Measurements from ENCODE around the gene KCNMB4. TPM values are rescaled to one million over a fixed set of nuclear protein-coding genes. Genes with fewer than 3 reads are reported as not detected.

Gene KCNMB4
- polyA plus RNA-seq, 1 donor (not counting 4 experiments of a cell fraction or from before 2014, with no cell fraction given) = 0.77 TPM

DNA sequence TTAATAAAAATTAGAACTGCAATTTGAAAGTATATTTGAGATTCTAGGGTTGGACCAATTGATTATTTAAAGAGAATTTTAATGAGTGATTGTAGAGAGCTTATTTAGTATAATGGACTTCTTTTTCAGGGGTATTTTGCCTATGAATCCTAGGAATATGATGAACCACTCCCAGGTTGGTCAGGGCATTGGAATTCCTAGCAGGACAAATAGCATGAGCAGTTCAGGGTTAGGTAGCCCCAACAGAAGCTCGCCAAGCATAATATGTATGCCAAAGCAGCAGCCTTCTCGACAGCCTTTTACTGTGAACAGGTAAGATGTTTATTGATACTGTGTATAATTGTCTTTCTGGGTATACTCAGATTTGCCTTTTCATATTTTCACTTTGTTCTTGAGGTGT is 35.9 kb upstream of the KCNMB4 start:
- H3K9me1 ChIP-seq (ENCODE audit: control insufficient read depth, extremely low read depth, insufficient read depth, low read length) = no peaks in the 10 kb centered on the region
- no peaks in the 10 kb centered on the region for H3K9me3 ChIP-seq (ENCODE audit: control insufficient read depth, low read depth, low read length)
- dilution Hi-C loops (cut with MboI; ENCODE audit: extremely low pct_ligation_motif_present, low sequenced_read_pairs) = no loop called here
- peaks cover 0 to 6% of the 10 kb centered on the region in 2 experiments for H3K36me3 ChIP-seq (ENCODE audit: control insufficient read depth in 2 of 2, extremely low read depth in 1 of 2, insufficient read depth in 2 of 2, low read length in 2 of 2)
- no peak overlapping the region for H3K4me3 ChIP-seq (ENCODE audit: control insufficient read depth in 2 of 3, extremely low read depth in 1 of 3, insufficient read depth in 2 of 3, low read depth in 1 of 3, low read length in 3 of 3)
- DNase-seq (ENCODE audit: low read depth, low spot score) (no peak), FAIRE-seq (no peak)
- no peaks in the 10 kb centered on the region for H3K27me3 ChIP-seq (ENCODE audit: control insufficient read depth, extremely low read depth, insufficient read depth, low read length)
- H3K9ac ChIP-seq (ENCODE audit: control insufficient read depth, extremely low read depth, insufficient read depth, low read length) = no peak overlapping the region
- H3K27ac ChIP-seq (ENCODE audit: control insufficient read depth, insufficient read depth, low read length) = no peak overlapping the region
- H2AFZ ChIP-seq (ENCODE audit: control insufficient read depth, low read length) = no peak overlapping the region
- peaks cover 1% of the 10 kb centered on the region for H3K79me2 ChIP-seq (ENCODE audit: control insufficient read depth, insufficient read depth, low read length)
- H3K4me1 ChIP-seq (ENCODE audit: control insufficient read depth, extremely low read depth, insufficient read depth, low read length) = peaks cover 9% of the 10 kb centered on the region
- no peak overlapping the region for H3K4me2 ChIP-seq (ENCODE audit: control insufficient read depth, extremely low read depth, insufficient read depth, low read depth, low read length)
- TF ChIP-seq, protein P1, sequence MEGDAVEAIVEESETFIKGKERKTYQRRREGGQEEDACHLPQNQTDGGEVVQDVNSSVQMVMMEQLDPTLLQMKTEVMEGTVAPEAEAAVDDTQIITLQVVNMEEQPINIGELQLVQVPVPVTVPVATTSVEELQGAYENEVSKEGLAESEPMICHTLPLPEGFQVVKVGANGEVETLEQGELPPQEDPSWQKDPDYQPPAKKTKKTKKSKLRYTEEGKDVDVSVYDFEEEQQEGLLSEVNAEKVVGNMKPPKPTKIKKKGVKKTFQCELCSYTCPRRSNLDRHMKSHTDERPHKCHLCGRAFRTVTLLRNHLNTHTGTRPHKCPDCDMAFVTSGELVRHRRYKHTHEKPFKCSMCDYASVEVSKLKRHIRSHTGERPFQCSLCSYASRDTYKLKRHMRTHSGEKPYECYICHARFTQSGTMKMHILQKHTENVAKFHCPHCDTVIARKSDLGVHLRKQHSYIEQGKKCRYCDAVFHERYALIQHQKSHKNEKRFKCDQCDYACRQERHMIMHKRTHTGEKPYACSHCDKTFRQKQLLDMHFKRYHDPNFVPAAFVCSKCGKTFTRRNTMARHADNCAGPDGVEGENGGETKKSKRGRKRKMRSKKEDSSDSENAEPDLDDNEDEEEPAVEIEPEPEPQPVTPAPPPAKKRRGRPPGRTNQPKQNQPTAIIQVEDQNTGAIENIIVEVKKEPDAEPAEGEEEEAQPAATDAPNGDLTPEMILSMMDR (optimal IDR thresholded peaks at IDR 0.05 in 1 of 3, IDR thresholded peaks at IDR 0.05 in 1 of 3, conservative IDR thresholded peaks at IDR 0.05 in 1 of 3; ENCODE audit: extremely low read depth in 1 of 3, insufficient read depth in 2 of 3, low read length in 3 of 3) = no peak
- no peak for TF ChIP-seq EZH2 (IDR thresholded peaks at IDR 0.05; ENCODE audit: low read length)
- no peaks in the 10 kb centered on the region for H4K20me1 ChIP-seq (ENCODE audit: control insufficient read depth, extremely low read depth, insufficient read depth, low read length)

DNA sequence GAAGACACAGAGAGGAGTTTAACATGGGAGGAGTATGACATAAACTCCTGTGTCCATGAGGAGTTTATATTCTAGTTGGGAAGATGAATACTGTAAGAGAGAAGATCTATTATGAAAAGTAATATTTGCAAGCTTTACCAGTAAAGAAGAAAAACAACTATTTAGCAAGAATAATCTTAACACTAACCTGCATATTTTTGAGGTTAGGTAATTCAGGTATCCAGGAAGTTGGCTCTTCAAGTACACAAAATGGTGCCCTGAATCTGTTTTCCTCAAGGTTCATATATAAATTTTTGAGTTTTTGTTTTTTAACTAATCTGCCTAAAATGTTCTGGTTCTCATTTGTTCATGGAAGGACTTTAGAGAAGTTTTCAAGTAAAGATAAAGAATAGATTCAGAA is 33.9 kb upstream of the KCNMB4 start:
- H3K4me2 ChIP-seq (ENCODE audit: control insufficient read depth, extremely low read depth, insufficient read depth, low read depth, low read length) = no peak overlapping the region
- no peak for DNase-seq (ENCODE audit: low read depth, low spot score)
- H3K27me3 ChIP-seq (ENCODE audit: control insufficient read depth, extremely low read depth, insufficient read depth, low read length) = no peaks in the 10 kb centered on the region
- dilution Hi-C loops (cut with MboI; ENCODE audit: extremely low pct_ligation_motif_present, low sequenced_read_pairs) = no loop called here
- no peak overlapping the region for H3K9ac ChIP-seq (ENCODE audit: control insufficient read depth, extremely low read depth, insufficient read depth, low read length)
- H3K36me3 ChIP-seq (ENCODE audit: control insufficient read depth in 2 of 2, extremely low read depth in 1 of 2, insufficient read depth in 2 of 2, low read length in 2 of 2) = peaks cover 0 to 8% of the 10 kb centered on the region in 2 experiments
- peaks cover 9% of the 10 kb centered on the region for H3K4me1 ChIP-seq (ENCODE audit: control insufficient read depth, extremely low read depth, insufficient read depth, low read length)
- no peak overlapping the region for H3K27ac ChIP-seq (ENCODE audit: control insufficient read depth, insufficient read depth, low read length)
- FAIRE-seq = peak; percentile 5
- no peaks in the 10 kb centered on the region for H4K20me1 ChIP-seq (ENCODE audit: control insufficient read depth, extremely low read depth, insufficient read depth, low read length)
- H2AFZ ChIP-seq (ENCODE audit: control insufficient read depth, low read length) = no peak overlapping the region
- peaks cover 1% of the 10 kb centered on the region for H3K79me2 ChIP-seq (ENCODE audit: control insufficient read depth, insufficient read depth, low read length)
- no peaks in the 10 kb centered on the region for H3K9me1 ChIP-seq (ENCODE audit: control insufficient read depth, extremely low read depth, insufficient read depth, low read length)
- TF ChIP-seq EZH2 (IDR thresholded peaks at IDR 0.05; ENCODE audit: low read length) = no peak
- TF ChIP-seq, protein P1 (optimal IDR thresholded peaks at IDR 0.05 in 1 of 3, IDR thresholded peaks at IDR 0.05 in 1 of 3, conservative IDR thresholded peaks at IDR 0.05 in 1 of 3; ENCODE audit: extremely low read depth in 1 of 3, insufficient read depth in 2 of 3, low read length in 3 of 3) = no peak
- H3K4me3 ChIP-seq (ENCODE audit: control insufficient read depth in 2 of 3, extremely low read depth in 1 of 3, insufficient read depth in 2 of 3, low read depth in 1 of 3, low read length in 3 of 3) = no peak overlapping the region
- no peaks in the 10 kb centered on the region for H3K9me3 ChIP-seq (ENCODE audit: control insufficient read depth, low read depth, low read length)

All from keratinocyte (primary cell).